ENCODE measurements around the gene NACA2.

NACA2 gene

DNA sequence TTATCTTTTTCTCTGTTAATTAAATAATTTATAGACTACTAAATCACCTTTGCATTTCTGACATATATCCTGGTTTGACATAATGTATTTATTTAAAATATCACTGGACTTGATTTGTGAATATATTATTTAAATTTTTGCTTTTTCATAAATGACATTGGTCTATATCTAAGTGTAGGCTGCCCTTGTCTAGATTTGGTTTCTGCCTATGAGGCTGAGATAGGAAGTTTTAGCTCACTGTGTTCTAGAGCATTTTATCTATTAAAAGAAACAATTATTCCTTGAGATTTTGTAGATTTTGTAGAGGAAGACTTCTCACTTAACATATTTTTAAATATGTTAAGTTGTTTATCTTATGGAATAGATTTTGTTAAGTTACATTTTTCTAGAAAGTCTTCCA is 43.9 kb downstream of the NACA2 start:
- no peak for DNase-seq (ENCODE audit: low spot score)

DNA sequence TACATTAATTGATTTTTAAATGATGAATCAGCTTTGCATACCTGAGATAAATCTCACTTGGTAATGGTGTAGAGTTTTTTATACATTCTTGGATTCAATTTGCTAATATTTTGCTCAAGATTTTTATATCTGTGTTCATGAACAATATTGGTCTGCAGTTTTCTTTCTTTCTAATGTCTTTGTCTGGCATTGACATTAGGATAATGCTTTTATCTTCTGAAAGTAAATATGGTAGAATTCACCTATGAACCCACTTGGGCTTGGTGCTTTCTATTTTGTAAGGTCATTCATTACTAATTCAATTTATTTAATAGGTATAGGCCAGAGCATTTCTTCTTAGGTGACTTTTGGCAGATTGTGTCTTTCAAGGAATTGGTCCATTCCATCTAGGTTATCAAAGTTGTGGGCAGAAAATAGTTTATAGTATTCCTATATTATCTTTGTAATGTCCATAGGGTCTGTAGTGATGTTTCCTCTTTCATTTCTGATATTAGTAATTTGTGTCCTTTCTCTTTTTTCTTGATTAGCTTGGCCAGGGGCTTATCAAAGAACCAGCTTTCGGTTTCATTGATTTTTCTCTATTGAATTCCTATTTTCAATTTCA is 45.6 kb downstream of the NACA2 start:
- no peak for DNase-seq (ENCODE audit: low spot score)

DNA sequence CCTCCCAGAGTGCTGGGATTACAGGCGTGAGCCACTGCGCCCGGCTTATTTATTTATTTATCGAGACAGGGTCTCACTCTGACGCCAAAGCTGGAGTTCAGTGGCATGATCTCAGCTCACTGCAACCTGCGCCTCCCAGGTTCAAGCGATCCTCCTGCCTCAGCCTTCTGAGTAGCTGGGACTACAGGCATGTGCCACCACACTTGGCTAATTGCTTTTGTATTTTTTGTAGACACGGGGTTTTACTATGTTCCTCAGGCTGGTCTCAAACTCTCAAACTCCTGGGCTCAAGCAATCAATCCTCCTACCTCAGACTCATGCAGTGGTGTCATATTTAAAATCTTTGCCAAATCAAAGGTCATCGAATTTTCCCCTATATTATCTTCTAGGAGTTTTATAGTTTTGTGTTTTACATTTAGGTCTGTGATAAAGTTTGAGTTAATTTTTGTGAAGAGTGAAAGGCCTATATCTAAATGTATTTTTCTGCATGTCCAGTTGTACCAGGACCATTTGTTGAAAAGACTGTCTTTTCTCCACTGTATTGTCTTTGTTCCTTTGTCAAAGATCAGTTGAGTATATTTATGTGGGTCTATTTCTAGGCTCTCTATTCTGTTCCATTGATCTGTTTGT is 47.1 kb downstream of the NACA2 start:
- DNase-seq (ENCODE audit: low spot score) = no peak

DNA sequence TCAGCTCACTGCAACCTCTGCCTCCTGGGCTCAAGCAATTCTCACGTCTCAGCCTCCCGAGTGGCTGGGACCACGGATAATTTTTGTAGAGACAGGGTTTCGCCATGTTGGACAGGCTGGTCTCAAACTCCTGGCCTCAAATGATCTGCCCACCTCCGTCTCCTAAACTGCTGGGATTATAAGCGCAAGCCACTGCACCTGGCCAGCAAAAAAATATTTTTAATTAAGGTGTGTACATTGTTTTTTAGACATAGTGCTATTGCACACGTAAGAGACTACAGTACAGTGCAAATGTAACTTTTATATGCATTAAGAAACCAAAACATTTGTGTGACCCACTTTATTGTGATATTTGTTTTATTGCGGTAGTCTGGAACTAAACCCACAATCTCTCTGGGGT is 49.0 kb downstream of the NACA2 start:
- no peak for DNase-seq (ENCODE audit: low spot score)

DNA sequence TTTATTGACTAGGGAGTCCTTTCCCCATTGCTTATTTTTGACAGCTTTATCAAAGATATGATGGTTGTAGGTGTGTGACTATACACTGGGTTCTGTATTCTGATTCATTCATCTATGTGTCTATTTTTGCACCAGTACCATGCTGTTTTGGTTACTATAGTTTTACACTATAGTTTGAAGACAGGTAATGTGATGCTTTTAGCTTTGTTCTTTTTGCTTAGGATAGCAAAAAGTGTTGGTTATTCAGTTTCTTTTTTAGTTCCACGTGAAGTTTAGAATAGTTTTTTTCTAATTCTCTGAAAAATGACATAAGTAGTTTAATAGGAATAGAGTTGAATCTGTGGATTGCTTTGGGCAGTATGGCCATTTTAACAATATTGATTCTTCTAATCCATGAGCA is 50.1 kb downstream of the NACA2 start:
- DNase-seq (ENCODE audit: low spot score) = no peak

Measured in pons (tissue), 1 donor.